Chondrocyte (in vitro differentiated cells): Measurements from ENCODE around the gene CUBN. TPM values are rescaled to one million over a fixed set of nuclear protein-coding genes. Genes with fewer than 3 reads are reported as not detected.

Source experiments
- DNase-seq: peaks from one replicate; pipeline ENCODE4 v3.0.0; 2021; ENCODE audit warnings: mixed read lengths, low spot score
- H3K27ac Mint-ChIP-seq: one replicate; pipeline ENCODE4 v1.8.0; 2021; ENCODE audit warnings: mild to moderate bottlenecking, moderate library complexity, mixed read lengths; ENCODE audit not compliant: unreplicated experiment
- H3K27me3 Mint-ChIP-seq: 2 replicates; pipeline ENCODE4 v1.8.0; 2021; ENCODE audit warnings: low read depth, mixed read lengths
- H3K36me3 Mint-ChIP-seq: 2 replicates; pipeline ENCODE4 v1.8.0; 2021; ENCODE audit warnings: low read depth, mixed read lengths
- H3K4me1 Mint-ChIP-seq: 2 replicates; pipeline ENCODE4 v1.8.0; 2021; ENCODE audit warnings: low read depth, mild to moderate bottlenecking, mixed read lengths
- H3K4me3 Mint-ChIP-seq: one replicate; pipeline ENCODE4 v1.8.0; 2021; ENCODE audit warnings: mild to moderate bottlenecking, moderate library complexity, mixed read lengths; ENCODE audit not compliant: unreplicated experiment
- H3K9me3 Mint-ChIP-seq: 2 replicates; pipeline ENCODE4 v1.8.0; 2021; ENCODE audit warnings: low read depth, mixed read lengths
- CTCF ChIP-seq: fragments of 200-600 bp; sonication (generic); IDR thresholded peaks from 2 replicates; pipeline ENCODE4 v1.5.0; 2021; ENCODE audit warnings: antibody characterized with exemption, mild to moderate bottlenecking, moderate library complexity
- total RNA-seq: library from RNA; stranded (reverse); gene quantifications from 3 replicates; pipeline ENCODE4 v1.2.1, GENCODE V29; 2021

Gene CUBN
- total RNA-seq, 1 donor from 2014 or later, result 1.0 TPM

- H3K9me3 Mint-ChIP-seq, result peaks cover 11% of the 10 kb centered on the region
- H3K4me1 Mint-ChIP-seq, result peaks cover 6% of the 10 kb centered on the region
- DNase-seq, result no peak
- no peak for TF ChIP-seq CTCF
- H3K4me3 Mint-ChIP-seq, result no peak overlapping the region
- no peaks in the 10 kb centered on the region for H3K27me3 Mint-ChIP-seq
- peaks cover 9% of the 10 kb centered on the region for H3K36me3 Mint-ChIP-seq
- no peak overlapping the region for H3K27ac Mint-ChIP-seq
These were observed 307.6 kb downstream of the CUBN start for GRCh38 chr10:16822027-16822426.

GRCh38 chr10:16820421-16820820, 309.2 kb downstream of the CUBN start:
- DNase-seq, result no peak
- no peak for TF ChIP-seq CTCF
- no peaks in the 10 kb centered on the region for H3K27me3 Mint-ChIP-seq
- H3K9me3 Mint-ChIP-seq, result peaks cover 11% of the 10 kb centered on the region
- peaks cover 9% of the 10 kb centered on the region for H3K36me3 Mint-ChIP-seq
- peaks cover 17% of the 10 kb centered on the region for H3K4me1 Mint-ChIP-seq
- H3K4me3 Mint-ChIP-seq, result no peak overlapping the region
- H3K27ac Mint-ChIP-seq, result no peak overlapping the region

GRCh38 chr10:16820018-16820417, 309.6 kb downstream of the CUBN start:
- Mint-ChIP-seq H3K9me3 (peaks cover 11% of the 10 kb centered on the region), H3K4me1 (peaks cover 21% of the 10 kb centered on the region), H3K36me3 (peaks cover 9% of the 10 kb centered on the region), H3K27ac (no peak overlapping the region), H3K27me3 (no peaks in the 10 kb centered on the region), H3K4me3 (no peak overlapping the region)
- no peak for DNase-seq
- TF ChIP-seq CTCF, result no peak

- H3K36me3 Mint-ChIP-seq, result peaks cover 9% of the 10 kb centered on the region
- H3K27me3 Mint-ChIP-seq, result no peaks in the 10 kb centered on the region
- no peak overlapping the region for H3K27ac Mint-ChIP-seq
- no peak for TF ChIP-seq CTCF
- peaks cover 11% of the 10 kb centered on the region for H3K9me3 Mint-ChIP-seq
- H3K4me1 Mint-ChIP-seq, result peaks cover 27% of the 10 kb centered on the region
- H3K4me3 Mint-ChIP-seq, result no peak overlapping the region
- no peak for DNase-seq
These were observed 310.2 kb downstream of the CUBN start for GRCh38 chr10:16819436-16819835.

GRCh38 chr10:16819026-16819425, 310.6 kb downstream of the CUBN start:
- Mint-ChIP-seq H3K4me1 (peaks cover 29% of the 10 kb centered on the region), H3K27ac (no peak overlapping the region), H3K27me3 (no peaks in the 10 kb centered on the region), H3K36me3 (peaks cover 9% of the 10 kb centered on the region), H3K4me3 (no peak overlapping the region), H3K9me3 (peaks cover 11% of the 10 kb centered on the region)
- TF ChIP-seq CTCF, result no peak
- DNase-seq, result no peak
